Endothelial cell of umbilical vein (primary cell): ENCODE results near the gene ZNF511. TPM values are rescaled to one million over a fixed set of nuclear protein-coding genes. Genes with fewer than 3 reads are reported as not detected.

Source experiments
- BruUV-seq: library from RNA; stranded (reverse); fragments of 400-500 nt; replicated peaks from 2 replicates; lab custom pipeline; 2021; lab: Mats Ljungman, UMichigan
- CTCF ChIA-PET: fragments of 300-600, 350-600 bp; sonication (Branson Sonifier 250); formaldehyde crosslinking; loops from one replicate; lab custom pipeline; 2021; ENCODE audit warnings: antibody characterized with exemption, inconsistent platforms; lab: Charles Lee
- POLR2A ChIA-PET: fragments of 300-600, 350-600 bp; sonication (Branson Sonifier 250); formaldehyde crosslinking; loops from one replicate; lab custom pipeline; 2021; ENCODE audit warnings: antibody characterized with exemption, inconsistent platforms; lab: Charles Lee
- DNase-seq: peaks from one replicate; pipeline ENCODE4 v3.0.0-alpha.2; 2011; ENCODE audit warnings: low read depth, low spot score
- FAIRE-seq: peaks from 2 replicates; lab custom pipeline; 2011; peaks lifted over from hg19 to GRCh38; lab: Jason Lieb, UNC
- H2AFZ ChIP-seq: 2 replicates; pipeline ENCODE4 v1.6.0; 2012; ENCODE audit warnings: low read depth, low read length, control low read depth, inconsistent platforms
- H3K27ac ChIP-seq: 2 replicates; pipeline ENCODE4 v1.5.1; 2011; ENCODE audit warnings: low read depth, mild to moderate bottlenecking, control low read depth, low read length, moderate library complexity; ENCODE audit not compliant: insufficient read depth
- H3K27me3 ChIP-seq, 2 experiments: 2 replicates each; pipeline versions ENCODE4 v1.6.0 to v1.6.1; 2011; ENCODE audit warnings: low read length in 2 of 2, mixed read lengths in 1 of 2; ENCODE audit not compliant: control insufficient read depth in 2 of 2, insufficient read depth in 2 of 2
- H3K36me3 ChIP-seq, 2 experiments: 2 replicates in 1 of 2; 3 replicates in 1 of 2; pipeline ENCODE4 v1.5.1; 2011; ENCODE audit warnings: low read length in 2 of 2, mild to moderate bottlenecking in 1 of 2, moderate library complexity in 1 of 2; ENCODE audit not compliant: control insufficient read depth in 2 of 2, insufficient read depth in 2 of 2; ENCODE audit errors: extremely low read depth in 1 of 2
- H3K4me1 ChIP-seq: 3 replicates; pipeline ENCODE4 v1.5.1; 2011; ENCODE audit warnings: mild to moderate bottlenecking, low read length; ENCODE audit not compliant: control insufficient read depth, insufficient read depth; ENCODE audit errors: extremely low read depth
- H3K4me2 ChIP-seq: 2 replicates; pipeline ENCODE4 v1.6.1; 2011; ENCODE audit warnings: low read length, control low read depth, mixed read lengths; ENCODE audit not compliant: insufficient read depth
- H3K4me3 ChIP-seq, 3 experiments: fragments of 200-600 bp in 1 of 3; sonication (generic), shearing (Covaris generic) in 1 of 3; replicated peaks in 1 of 3; 2 replicates each; pipeline ENCODE4 v1.5.1; 2011 to 2016; ENCODE audit warnings: control low read depth in 3 of 3, low read length in 3 of 3, mild to moderate bottlenecking in 2 of 3, inconsistent platforms in 1 of 3, low read depth in 1 of 3, moderate library complexity in 1 of 3; ENCODE audit not compliant: insufficient read depth in 1 of 3
- H3K79me2 ChIP-seq: 2 replicates; pipeline ENCODE4 v1.6.0; 2012; ENCODE audit warnings: low read length, inconsistent platforms; ENCODE audit not compliant: control insufficient read depth, insufficient read depth
- H3K9ac ChIP-seq: replicated peaks from 2 replicates; pipeline ENCODE3; 2011; ENCODE audit warnings: low read length, control low read depth; ENCODE audit not compliant: insufficient read depth; ENCODE audit errors: extremely low read depth
- H3K9me1 ChIP-seq: replicated peaks from 3 replicates; pipeline ENCODE4 v1.6.0; 2011; ENCODE audit warnings: mild to moderate bottlenecking, low read length; ENCODE audit not compliant: control insufficient read depth, insufficient read depth; ENCODE audit errors: extremely low read depth
- H3K9me3 ChIP-seq: replicated peaks from 2 replicates; pipeline ENCODE4 v1.5.1; 2012; ENCODE audit warnings: low read length, inconsistent platforms; ENCODE audit not compliant: control insufficient read depth, insufficient read depth
- H4K20me1 ChIP-seq: replicated peaks from 2 replicates; pipeline ENCODE3; 2011; ENCODE audit warnings: mild to moderate bottlenecking, low read length; ENCODE audit not compliant: control insufficient read depth, insufficient read depth; ENCODE audit errors: extremely low read depth
- EZH2 ChIP-seq: IDR thresholded peaks from 2 replicates; pipeline ENCODE4 v1.6.1; 2012; ENCODE audit warnings: borderline replicate concordance, low read depth, mild to moderate bottlenecking, moderate library complexity, low read length, inconsistent platforms; ENCODE audit not compliant: severe bottlenecking
- FOS ChIP-seq: IDR thresholded peaks from 2 replicates; pipeline ENCODE4 v1.6.1; 2011; ENCODE audit warnings: mild to moderate bottlenecking, low read length, moderate library complexity, borderline replicate concordance; ENCODE audit not compliant: insufficient read depth
- GATA2 ChIP-seq: IDR thresholded peaks from 2 replicates; pipeline ENCODE4 v1.7.0; 2011; ENCODE audit warnings: low read depth, mild to moderate bottlenecking, moderate library complexity, mixed read lengths, low read length; ENCODE audit not compliant: insufficient read length, insufficient read depth
- JUN ChIP-seq: IDR thresholded peaks from 2 replicates; pipeline ENCODE4 v1.6.1; 2011; ENCODE audit warnings: borderline replicate concordance, low read depth; ENCODE audit not compliant: insufficient read length, insufficient read depth
- MYC ChIP-seq: IDR thresholded peaks from one replicate; pipeline ENCODE4 v1.6.1; 2011; ENCODE audit warnings: mild to moderate bottlenecking, low read depth, low read length
- POLR2A ChIP-seq: IDR thresholded peaks from 2 replicates; pipeline ENCODE4 v1.6.1; 2012; ENCODE audit warnings: low read depth, mild to moderate bottlenecking, control low read depth, low read length
- POLR2AphosphoS5 ChIP-seq: IDR thresholded peaks from 2 replicates; pipeline ENCODE4 v1.6.1; 2012; ENCODE audit warnings: low read depth, mild to moderate bottlenecking, control low read depth, low read length, moderate library complexity; ENCODE audit not compliant: insufficient read depth
- dilution Hi-C: fragments of 300-500 bp; cut with MboI; formaldehyde crosslinking; loops from one replicate; pipeline ENCODE4 v1.15.0; 2019; ENCODE audit warnings: low sequenced_read_pairs; ENCODE audit not compliant: extremely low pct_ligation_motif_present
- intact Hi-C: fragments of 100-400 bp; cut with micrococcal nuclease; formaldehyde crosslinking; loops from one replicate; pipeline ENCODE4 v1.10.0; 2022
- polyA plus RNA-seq, 4 experiments: library from polyadenylated mRNA; depleted of rRNA in 3 of 4; stranded (reverse) in 3 of 4; unstranded in 1 of 4; fragments of >200 nt; gene quantifications; 2 replicates each; pipeline versions ENCODE4 v1.2.1 to v1.2.3, GENCODE V29; 2011 to 2012; ENCODE audit warnings: missing spikeins in 1 of 4
- total RNA-seq: library from RNA; stranded (reverse); gene quantifications from 2 replicates; pipeline ENCODE4 v1.2.3, GENCODE V29; 2021
- TF ChIP-seq, protein P1 (sequence below), 2 donors: IDR thresholded peaks; 1 replicate in 1 of 2; 2 replicates in 1 of 2; pipeline ENCODE4 v1.5.1; 2011; ENCODE audit warnings: low read length in 2 of 2, mild to moderate bottlenecking in 2 of 2, moderate library complexity in 2 of 2, control low read depth in 1 of 2, inconsistent platforms in 1 of 2, low read depth in 1 of 2; ENCODE audit not compliant: insufficient read depth in 1 of 2; ENCODE audit errors: extremely low read depth in 1 of 2
- TF ChIP-seq, protein P2 (sequence below): IDR thresholded peaks from 2 replicates; pipeline ENCODE4 v1.6.1; 2011; ENCODE audit not compliant: insufficient read depth, insufficient read length

The ZNF511 gene
- total and polyA plus RNA-seq, 2 donors (not counting 3 experiments of a cell fraction or from before 2014, with no cell fraction given), result 25.6 to 37.9 TPM

DNA sequence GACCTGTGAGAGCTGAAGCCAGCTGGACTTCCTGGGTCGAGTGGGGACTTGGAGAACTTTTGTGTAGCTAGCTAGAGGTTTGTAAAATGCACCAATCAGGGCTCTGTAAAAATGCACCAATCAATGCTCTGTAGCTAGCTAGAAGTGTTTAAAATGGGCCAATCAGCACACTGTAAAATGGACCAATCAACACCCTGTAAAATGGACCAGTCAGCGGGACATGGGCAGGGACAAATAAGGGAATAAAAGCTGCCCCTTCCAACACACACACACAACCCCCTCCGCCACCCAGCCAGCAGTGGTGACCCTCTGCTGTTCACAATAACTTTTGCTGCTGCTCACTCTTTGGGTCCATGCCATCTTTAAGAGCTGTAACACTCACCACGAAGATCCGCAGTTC, 7.1 kb downstream of the ZNF511 start:
- H3K79me2 ChIP-seq, result no peaks in the 10 kb centered on the region
- H3K4me3 ChIP-seq, result no peak overlapping the region
- H3K27me3 ChIP-seq, result peaks cover 0 to 3% of the 10 kb centered on the region in 2 experiments
- BruUV-seq, result no TSS peak
- dilution Hi-C loops, result no loop called here
- no peak overlapping the region for H2AFZ ChIP-seq
- ChIA-PET CTCF (interaction anchor here (0.9 to 3.6 kb wide), 3 partner anchors 9 to 661 kb away, joined by 3 to 13 read pairs (median 7); no protein-coding TSS in a partner anchor), POLR2A (no interaction called here)
- H3K4me2 ChIP-seq, result no peak overlapping the region
- H4K20me1 ChIP-seq, result no peaks in the 10 kb centered on the region
- H3K36me3 ChIP-seq, result peaks cover 0 to 5% of the 10 kb centered on the region in 2 experiments
- H3K9me3 ChIP-seq, result no peaks in the 10 kb centered on the region
- DNase-seq (no peak), FAIRE-seq (no peak)
- H3K9me1 ChIP-seq, result no peaks in the 10 kb centered on the region
- H3K27ac ChIP-seq, result no peak overlapping the region
- intact Hi-C loops, result loop anchor here (5.0 kb wide), 1 partner anchor 414 kb away; no protein-coding TSS in a partner anchor
- no peak overlapping the region for H3K9ac ChIP-seq
- TF ChIP-seq MYC (no peak), EZH2 (no peak), JUN (no peak), FOS (no peak), POLR2AphosphoS5 (no peak), POLR2A (no peak), GATA2 (no peak)
- TF ChIP-seq, protein P1, sequence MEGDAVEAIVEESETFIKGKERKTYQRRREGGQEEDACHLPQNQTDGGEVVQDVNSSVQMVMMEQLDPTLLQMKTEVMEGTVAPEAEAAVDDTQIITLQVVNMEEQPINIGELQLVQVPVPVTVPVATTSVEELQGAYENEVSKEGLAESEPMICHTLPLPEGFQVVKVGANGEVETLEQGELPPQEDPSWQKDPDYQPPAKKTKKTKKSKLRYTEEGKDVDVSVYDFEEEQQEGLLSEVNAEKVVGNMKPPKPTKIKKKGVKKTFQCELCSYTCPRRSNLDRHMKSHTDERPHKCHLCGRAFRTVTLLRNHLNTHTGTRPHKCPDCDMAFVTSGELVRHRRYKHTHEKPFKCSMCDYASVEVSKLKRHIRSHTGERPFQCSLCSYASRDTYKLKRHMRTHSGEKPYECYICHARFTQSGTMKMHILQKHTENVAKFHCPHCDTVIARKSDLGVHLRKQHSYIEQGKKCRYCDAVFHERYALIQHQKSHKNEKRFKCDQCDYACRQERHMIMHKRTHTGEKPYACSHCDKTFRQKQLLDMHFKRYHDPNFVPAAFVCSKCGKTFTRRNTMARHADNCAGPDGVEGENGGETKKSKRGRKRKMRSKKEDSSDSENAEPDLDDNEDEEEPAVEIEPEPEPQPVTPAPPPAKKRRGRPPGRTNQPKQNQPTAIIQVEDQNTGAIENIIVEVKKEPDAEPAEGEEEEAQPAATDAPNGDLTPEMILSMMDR (IDR thresholded peaks at IDR 0.05; ENCODE audit: extremely low read depth in 1 of 2, insufficient read depth in 1 of 2, low read depth in 1 of 2, low read length in 2 of 2), result no peak
- TF ChIP-seq, protein P2, sequence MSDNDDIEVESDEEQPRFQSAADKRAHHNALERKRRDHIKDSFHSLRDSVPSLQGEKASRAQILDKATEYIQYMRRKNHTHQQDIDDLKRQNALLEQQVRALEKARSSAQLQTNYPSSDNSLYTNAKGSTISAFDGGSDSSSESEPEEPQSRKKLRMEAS, result no peak
- no peaks in the 10 kb centered on the region for H3K4me1 ChIP-seq
